DND-41 (cell line): ENCODE data around the gene NOS1AP.

Experiments used
- ATAC-seq: fragments of 200-7000 bp; cut with Tn5 transposase; 3 replicates; pipeline ENCODE4 v1.9.1; 2021; ENCODE audit warnings: low read depth; ENCODE audit not compliant: insufficient read depth
- DNase-seq: peaks from one replicate; pipeline ENCODE4 v3.0.0-alpha.2; 2020
- H2AFZ ChIP-seq: 2 replicates; pipeline ENCODE4 v1.6.0; 2012; ENCODE audit warnings: low read depth, low read length
- H3K27ac ChIP-seq: 2 replicates; pipeline ENCODE4 v1.5.1; 2012; ENCODE audit warnings: low read length, inconsistent platforms
- H3K27me3 ChIP-seq: fragments of 200-600 bp; sonication (generic); 2 replicates; pipeline ENCODE4 v1.6.0; 2012; ENCODE audit warnings: low read length, mild to moderate bottlenecking, inconsistent platforms; ENCODE audit not compliant: insufficient read depth, poor library complexity
- H3K36me3 ChIP-seq: 2 replicates; pipeline ENCODE4 v1.5.1; 2012; ENCODE audit warnings: low read length, inconsistent platforms; ENCODE audit not compliant: insufficient read depth
- H3K4me1 ChIP-seq: 2 replicates; pipeline ENCODE4 v1.5.1; 2012; ENCODE audit warnings: mild to moderate bottlenecking, low read length; ENCODE audit not compliant: insufficient read depth
- H3K4me2 ChIP-seq: 2 replicates; pipeline ENCODE4 v1.6.0; 2012; ENCODE audit warnings: mild to moderate bottlenecking, moderate library complexity, low read length, inconsistent platforms; ENCODE audit not compliant: insufficient read depth
- H3K4me3 ChIP-seq, 2 experiments: fragments of 200-600 bp in 1 of 2; shearing (Covaris generic) in 1 of 2; 2 replicates each; pipeline ENCODE4 v1.5.1; 2012 to 2016; ENCODE audit warnings: inconsistent platforms in 2 of 2, low read length in 2 of 2, mild to moderate bottlenecking in 2 of 2, low read depth in 1 of 2, moderate library complexity in 1 of 2
- H3K79me2 ChIP-seq: 2 replicates; pipeline ENCODE4 v1.6.0; 2012; ENCODE audit warnings: low read length, inconsistent platforms; ENCODE audit not compliant: insufficient read depth
- H3K9ac ChIP-seq: 2 replicates; pipeline ENCODE4 v1.6.0; 2012; ENCODE audit warnings: low read depth, mild to moderate bottlenecking, inconsistent platforms, low read length, moderate library complexity
- H3K9me3 ChIP-seq: 2 replicates; pipeline ENCODE4 v1.5.1; 2012; ENCODE audit warnings: low read length, moderate library complexity, mild to moderate bottlenecking, inconsistent platforms; ENCODE audit not compliant: insufficient read depth, severe bottlenecking
- H4K20me1 ChIP-seq: 2 replicates; pipeline ENCODE4 v1.6.0; 2012; ENCODE audit warnings: low read length; ENCODE audit not compliant: insufficient read depth
- CTCF ChIP-seq: IDR thresholded peaks from 2 replicates; pipeline ENCODE4 v1.5.1; 2012; ENCODE audit warnings: borderline replicate concordance, low read length, moderate library complexity, mild to moderate bottlenecking; ENCODE audit not compliant: poor library complexity, severe bottlenecking; ENCODE audit errors: extremely low read depth
- EZH2 ChIP-seq: IDR thresholded peaks from 3 replicates; pipeline ENCODE4 v1.6.1; 2012; ENCODE audit warnings: borderline replicate concordance, low read depth, mild to moderate bottlenecking, moderate library complexity, low read length, inconsistent platforms; ENCODE audit not compliant: severe bottlenecking

Gene NOS1AP

DNA sequence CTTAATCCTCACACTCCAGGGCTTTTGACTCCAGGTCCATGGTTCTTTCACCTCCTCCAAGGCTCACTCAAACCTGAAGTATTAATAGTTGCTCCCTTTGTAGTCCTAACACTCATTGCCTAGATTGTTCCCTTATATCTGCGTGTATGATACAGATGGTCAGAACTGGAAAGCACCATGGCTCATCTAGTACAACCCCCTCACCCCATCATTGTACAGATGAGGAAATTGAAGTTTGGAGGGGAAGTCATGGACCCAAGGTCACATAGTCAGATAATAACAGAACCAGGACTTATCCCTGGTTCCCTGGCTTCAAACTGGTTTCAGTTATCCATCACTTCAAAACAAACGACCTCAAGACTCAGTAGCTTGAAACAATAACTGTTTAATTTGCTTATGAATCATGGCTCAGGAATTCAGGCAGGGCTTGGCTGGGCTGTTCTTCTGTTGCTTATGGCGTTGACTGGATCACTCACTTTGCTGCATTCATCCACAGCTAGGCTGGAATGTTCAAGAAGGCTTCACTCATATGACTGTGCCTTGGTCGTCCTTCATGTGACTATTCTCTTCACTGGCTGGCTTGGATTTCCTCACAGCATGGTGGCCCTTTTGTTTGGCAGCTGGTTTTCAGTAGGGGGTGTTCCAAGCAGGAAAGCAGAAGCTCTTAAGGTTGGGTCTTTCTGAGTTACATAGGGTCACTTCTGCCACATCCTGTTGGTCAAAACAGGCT lies 5.0 kb downstream of the NOS1AP start:
- H3K36me3 ChIP-seq, result no peaks in the 10 kb centered on the region
- H2AFZ ChIP-seq, result no peak overlapping the region
- ATAC-seq (no peak), DNase-seq (no peak)
- no peaks in the 10 kb centered on the region for H3K79me2 ChIP-seq
- H4K20me1 ChIP-seq, result peaks cover 8% of the 10 kb centered on the region
- no peak overlapping the region for H3K4me3 ChIP-seq
- TF ChIP-seq CTCF, result no peak
- no peak overlapping the region for H3K9ac ChIP-seq
- peaks cover 9% of the 10 kb centered on the region for H3K4me1 ChIP-seq
- H3K4me2 ChIP-seq, result no peak overlapping the region
- peaks cover 43% of the 10 kb centered on the region for H3K27me3 ChIP-seq
- H3K27ac ChIP-seq, result no peak overlapping the region
- no peaks in the 10 kb centered on the region for H3K9me3 ChIP-seq

- H3K4me1 ChIP-seq, result no peaks in the 10 kb centered on the region
- no peak overlapping the region for H2AFZ ChIP-seq
- DNase-seq, result no peak
- no peaks in the 10 kb centered on the region for H3K79me2 ChIP-seq
- TF ChIP-seq CTCF, result no peak
- H3K36me3 ChIP-seq, result no peaks in the 10 kb centered on the region
- H3K9ac ChIP-seq, result no peak overlapping the region
- no peak overlapping the region for H3K4me2 ChIP-seq
- no peak overlapping the region for H3K4me3 ChIP-seq
- H3K27me3 ChIP-seq, result peaks cover 29% of the 10 kb centered on the region
- ATAC-seq, result no peak
- H3K27ac ChIP-seq, result no peak overlapping the region
- H3K9me3 ChIP-seq, result no peaks in the 10 kb centered on the region
- H4K20me1 ChIP-seq, result peaks cover 2% of the 10 kb centered on the region; the same call in 1 of the 2 replicates
Observed at GRCh38 chr1:162075862-162076261, 6.4 kb downstream of the NOS1AP start.

GRCh38 chr1:162077648-162078299 lies 8.3 kb downstream of the NOS1AP start:
- TF ChIP-seq CTCF, result no peak
- no peak for TF ChIP-seq EZH2
- no peak for DNase-seq
- Histone ChIP-seq H3K9ac (no peak overlapping the region), H3K79me2 (no peaks in the 10 kb centered on the region), H3K4me2 (no peak overlapping the region), H3K9me3 (no peaks in the 10 kb centered on the region), H2AFZ (no peak overlapping the region), H4K20me1 (no peaks in the 10 kb centered on the region), H3K36me3 (no peaks in the 10 kb centered on the region), H3K27me3 (peaks cover 12% of the 10 kb centered on the region), H3K4me3 (no peak overlapping the region), H3K4me1 (no peaks in the 10 kb centered on the region), H3K27ac (no peak overlapping the region)
- ATAC-seq, result no peak
